Neural progenitor cell (in vitro differentiated cells): ENCODE results near the gene KCNJ18. TPM values are rescaled to one million over a fixed set of nuclear protein-coding genes. Genes with fewer than 3 reads are reported as not detected.
"Not testable (repeated sequence)": the region's sequence is repeated elsewhere in the genome, so short reads cannot be mapped to it uniquely, and the experiment has no call there.

ENCODE experiments used
- DNase-seq: peaks from one replicate; pipeline ENCODE4 v3.0.0-alpha.2; 2016; ENCODE audit warnings: low spot score
- H2AFZ ChIP-seq: fragments of 200-600 bp; sonication (generic); replicated peaks from 2 replicates; pipeline ENCODE4 v1.6.1; 2016; ENCODE audit warnings: antibody characterized with exemption
- H3F3A ChIP-seq: fragments of 200-600 bp; sonication (generic); 2 replicates; pipeline ENCODE4 v1.6.1; 2016; ENCODE audit warnings: antibody characterized with exemption, low read depth
- H3K27ac ChIP-seq: fragments of 200-600 bp; sonication (generic); 2 replicates; pipeline ENCODE4 v1.5.1; 2016; ENCODE audit warnings: mild to moderate bottlenecking
- H3K27me3 ChIP-seq: fragments of 200-600 bp; sonication (generic); 2 replicates; pipeline ENCODE4 v1.6.1; 2016; ENCODE audit warnings: mild to moderate bottlenecking, moderate library complexity
- H3K36me3 ChIP-seq: fragments of 200-600 bp; sonication (generic); 2 replicates; pipeline ENCODE4 v1.5.1; 2016
- H3K4me1 ChIP-seq: fragments of 200-600 bp; sonication (generic); 2 replicates; pipeline ENCODE4 v1.6.1; 2016; ENCODE audit warnings: mixed run types
- H3K4me2 ChIP-seq: fragments of 200-600 bp; sonication (generic); 2 replicates; pipeline ENCODE4 v1.6.1; 2016
- H3K4me3 ChIP-seq: fragments of 200-600 bp; sonication (generic); 2 replicates; pipeline ENCODE4 v1.5.1; 2016
- H3K79me2 ChIP-seq: fragments of 200-600 bp; sonication (generic); 2 replicates; pipeline ENCODE4 v1.6.1; 2016; ENCODE audit warnings: low read depth
- H3K9ac ChIP-seq: fragments of 200-600 bp; sonication (generic); 2 replicates; pipeline ENCODE4 v1.6.1; 2016
- H3K9me3 ChIP-seq: fragments of 200-600 bp; sonication (generic); 2 replicates; pipeline ENCODE4 v1.5.1; 2016; ENCODE audit warnings: low read depth
- H4K20me1 ChIP-seq: fragments of 200-600 bp; sonication (generic); 2 replicates; pipeline ENCODE4 v1.6.1; 2016; ENCODE audit warnings: low read depth
- H3K27ac Mint-ChIP-seq: 3 replicates; pipeline ENCODE4 v1.8.0; 2021; ENCODE audit warnings: mixed read lengths
- H3K27me3 Mint-ChIP-seq: 2 replicates; pipeline ENCODE4 v1.8.0; 2022; ENCODE audit warnings: low read depth, mild to moderate bottlenecking, inconsistent platforms, moderate library complexity, mixed read lengths; ENCODE audit not compliant: insufficient read depth
- H3K36me3 Mint-ChIP-seq: 3 replicates; pipeline ENCODE4 v1.8.0; 2021; ENCODE audit warnings: mixed read lengths
- H3K4me1 Mint-ChIP-seq: 3 replicates; pipeline ENCODE4 v1.8.0; 2021; ENCODE audit warnings: mixed read lengths
- H3K4me3 Mint-ChIP-seq: 3 replicates; pipeline ENCODE4 v1.8.0; 2021; ENCODE audit warnings: mild to moderate bottlenecking, moderate library complexity, mixed read lengths
- H3K9me3 Mint-ChIP-seq: 3 replicates; pipeline ENCODE4 v1.8.0; 2020; ENCODE audit warnings: mixed read lengths
- total RNA-seq: library from RNA; depleted of rRNA; stranded (reverse); fragments of >200 nt; gene quantifications from 2 replicates; pipeline ENCODE4 v1.2.3, GENCODE V29; 2015; ENCODE audit warnings: low replicate concordance

The KCNJ18 gene
- total RNA-seq: not detected in 2 replicates

GRCh38 chr17:21691883-21692703, at the start of gene KCNJ18:
Gene KCNJ18 (plus strand): TSS chr17:21692523. CDS start chr17:21702787, 10,264 bp downstream.
- H3K4me2 ChIP-seq, H3K4me1 Mint-ChIP-seq, H3K9ac ChIP-seq, DNase-seq, H3K4me3 ChIP-seq, H3K27ac Mint-ChIP-seq, H3K4me3 Mint-ChIP-seq, H3K27ac ChIP-seq, H3F3A ChIP-seq, H3K27me3 ChIP-seq, H2AFZ ChIP-seq, H3K36me3 Mint-ChIP-seq, H4K20me1 ChIP-seq, H3K79me2 ChIP-seq, H3K4me1 ChIP-seq, H3K27me3 Mint-ChIP-seq, H3K36me3 ChIP-seq: not testable (repeated sequence)
- H3K9me3 Mint-ChIP-seq: peaks cover 48% of the 10 kb centered on the region
- peaks cover 11% of the 10 kb centered on the region for H3K9me3 ChIP-seq

GRCh38 chr17:21648125-21648524, 44.2 kb upstream of the KCNJ18 start:
- not testable (repeated sequence) for H3K27me3 ChIP-seq, H3K4me1 Mint-ChIP-seq, H4K20me1 ChIP-seq, H3F3A ChIP-seq, H3K4me3 Mint-ChIP-seq, H3K9me3 ChIP-seq, H3K36me3 Mint-ChIP-seq, H3K27ac Mint-ChIP-seq, H3K9ac ChIP-seq, H2AFZ ChIP-seq, H3K79me2 ChIP-seq, H3K4me2 ChIP-seq, H3K27me3 Mint-ChIP-seq, H3K36me3 ChIP-seq, H3K4me1 ChIP-seq, H3K4me3 ChIP-seq, DNase-seq, H3K27ac ChIP-seq
- H3K9me3 Mint-ChIP-seq: peaks cover 35% of the 10 kb centered on the region

- H3K4me1 ChIP-seq: not testable (repeated sequence)
These were observed 42.3 kb upstream of the KCNJ18 start for GRCh38 chr17:21650043-21650442.

GRCh38 chr17:21652049-21652448, 40.3 kb upstream of the KCNJ18 start:
- H3K4me2 ChIP-seq, H3K36me3 ChIP-seq, H3K27me3 ChIP-seq, H3K4me3 Mint-ChIP-seq, H3K9me3 ChIP-seq, H3K4me1 ChIP-seq, H2AFZ ChIP-seq, H3F3A ChIP-seq, H3K4me1 Mint-ChIP-seq, DNase-seq, H3K27ac ChIP-seq, H3K36me3 Mint-ChIP-seq, H3K27ac Mint-ChIP-seq, H3K4me3 ChIP-seq, H3K27me3 Mint-ChIP-seq, H3K9ac ChIP-seq, H3K79me2 ChIP-seq, H4K20me1 ChIP-seq: not testable (repeated sequence)
- peaks cover 33% of the 10 kb centered on the region for H3K9me3 Mint-ChIP-seq

More at GRCh38 chr17:21650043-21650442, 42.3 kb upstream of the KCNJ18 start:
- H3K79me2 ChIP-seq, H3K9me3 ChIP-seq, H3K4me2 ChIP-seq, H3K27me3 ChIP-seq, H3K27ac ChIP-seq, H3K36me3 Mint-ChIP-seq, H3K9ac ChIP-seq, H2AFZ ChIP-seq, H3K27me3 Mint-ChIP-seq, H3K4me3 Mint-ChIP-seq, H3K36me3 ChIP-seq, DNase-seq, H3F3A ChIP-seq, H3K4me1 Mint-ChIP-seq, H4K20me1 ChIP-seq, H3K27ac Mint-ChIP-seq, H3K4me3 ChIP-seq: not testable (repeated sequence)
- peaks cover 33% of the 10 kb centered on the region for H3K9me3 Mint-ChIP-seq

- not testable (repeated sequence) for H3F3A ChIP-seq, H3K9me3 ChIP-seq, H2AFZ ChIP-seq, H3K4me2 ChIP-seq, H3K79me2 ChIP-seq, H3K4me3 ChIP-seq, H3K27ac ChIP-seq, H3K27me3 Mint-ChIP-seq, H4K20me1 ChIP-seq, H3K4me3 Mint-ChIP-seq, H3K4me1 Mint-ChIP-seq, H3K27ac Mint-ChIP-seq, H3K9ac ChIP-seq, H3K36me3 ChIP-seq, H3K27me3 ChIP-seq, H3K4me1 ChIP-seq, H3K36me3 Mint-ChIP-seq, DNase-seq
- H3K9me3 Mint-ChIP-seq: peaks cover 31% of the 10 kb centered on the region
These were observed 39.1 kb upstream of the KCNJ18 start for GRCh38 chr17:21653211-21653610.

GRCh38 chr17:21656518-21657309, 35.6 kb upstream of the KCNJ18 start:
- H4K20me1 ChIP-seq, DNase-seq, H3K79me2 ChIP-seq, H2AFZ ChIP-seq, H3K4me3 Mint-ChIP-seq, H3K27me3 Mint-ChIP-seq, H3K27ac ChIP-seq, H3K9me3 ChIP-seq, H3K27me3 ChIP-seq, H3K4me3 ChIP-seq, H3K36me3 Mint-ChIP-seq, H3K4me1 Mint-ChIP-seq, H3K27ac Mint-ChIP-seq, H3K4me1 ChIP-seq, H3K9ac ChIP-seq, H3K4me2 ChIP-seq, H3K36me3 ChIP-seq, H3F3A ChIP-seq: not testable (repeated sequence)
- peaks cover 17% of the 10 kb centered on the region for H3K9me3 Mint-ChIP-seq

- H3K27me3 Mint-ChIP-seq: not testable (repeated sequence)
- peaks cover 23% of the 10 kb centered on the region for H3K9me3 Mint-ChIP-seq
These were observed 32.7 kb upstream of the KCNJ18 start for GRCh38 chr17:21659635-21660034.

GRCh38 chr17:21661455-21661854, 30.9 kb upstream of the KCNJ18 start:
- not testable (repeated sequence) for DNase-seq, H2AFZ ChIP-seq, H3K4me3 Mint-ChIP-seq, H3K4me2 ChIP-seq, H3K36me3 Mint-ChIP-seq, H3K4me1 ChIP-seq, H3K4me1 Mint-ChIP-seq, H3K27me3 ChIP-seq, H3K36me3 ChIP-seq, H3K9ac ChIP-seq, H3K4me3 ChIP-seq, H4K20me1 ChIP-seq, H3F3A ChIP-seq, H3K27me3 Mint-ChIP-seq, H3K27ac ChIP-seq, H3K79me2 ChIP-seq, H3K27ac Mint-ChIP-seq
- H3K9me3 Mint-ChIP-seq: peaks cover 30% of the 10 kb centered on the region
- peaks cover 22% of the 10 kb centered on the region for H3K9me3 ChIP-seq

More at GRCh38 chr17:21659635-21660034, 32.7 kb upstream of the KCNJ18 start:
- not testable (repeated sequence) for H3K4me2 ChIP-seq, H2AFZ ChIP-seq, H4K20me1 ChIP-seq, H3K4me1 ChIP-seq, H3K4me1 Mint-ChIP-seq, H3K79me2 ChIP-seq, H3K27ac Mint-ChIP-seq, H3K9ac ChIP-seq, DNase-seq, H3K36me3 ChIP-seq, H3K36me3 Mint-ChIP-seq, H3K27ac ChIP-seq, H3K4me3 ChIP-seq, H3K4me3 Mint-ChIP-seq, H3K27me3 ChIP-seq, H3F3A ChIP-seq
- H3K9me3 ChIP-seq: peaks cover 18% of the 10 kb centered on the region
